Stomach (tissue), 9 donors: ENCODE data around the gene TRIM25. TPM values are rescaled to one million over a fixed set of nuclear protein-coding genes. Genes with fewer than 3 reads are reported as not detected.

Source experiments
- DNase-seq, 2 donors: peaks; one replicate each; pipeline versions ENCODE4 v3.0.0 to v3.0.0-alpha.2; 2013 to 2019
- H3K27ac ChIP-seq, 5 donors: fragments of 200-600 bp in 4 of 5; sonication (generic) in 4 of 5; one replicate each; pipeline ENCODE4 v1.5.1; 2013 to 2019; ENCODE audit warnings: mild to moderate bottlenecking in 1 of 5, moderate library complexity in 1 of 5
- H3K27me3 ChIP-seq, 3 donors: fragments of 200-600 bp; sonication (generic); one replicate each; pipeline ENCODE4 v1.5.1; 2017 to 2019; ENCODE audit warnings: mixed run types in 1 of 3
- H3K36me3 ChIP-seq, 4 donors: fragments of 200-600 bp; sonication (generic); 1 replicate in 3 of 4; 2 replicates in 1 of 4; pipeline ENCODE4 v1.5.1; 2016 to 2019
- H3K4me1 ChIP-seq, 4 donors: fragments of 200-600 bp; sonication (generic); one replicate each; pipeline ENCODE4 v1.5.1; 2016 to 2019
- H3K4me3 ChIP-seq, 4 donors: fragments of 200-600 bp; sonication (generic) in 3 of 4; one replicate each; pipeline ENCODE4 v1.5.1; 2016 to 2019; ENCODE audit warnings: mild to moderate bottlenecking in 1 of 4
- H3K9me3 ChIP-seq, 4 donors: fragments of 200-600 bp; sonication (generic); one replicate each; pipeline ENCODE4 v1.5.1; 2016 to 2019
- CTCF ChIP-seq, 7 experiments: fragments of 450-650 bp in 4 of 7; fragments of 200-600 bp in 3 of 7; sonication (generic) in 3 of 7; IDR thresholded peaks; one replicate each; pipeline ENCODE4 v1.5.1; 2016 to 2019; ENCODE audit warnings: antibody characterized with exemption in 7 of 7, control low read depth in 2 of 7, mild to moderate bottlenecking in 1 of 7
- EP300 ChIP-seq: sonication (generic); formaldehyde crosslinking; IDR thresholded peaks from one replicate; pipeline ENCODE4 v1.6.1; 2017; ENCODE audit warnings: antibody characterized with exemption
- POLR2A ChIP-seq, 4 donors: fragments of 450-650 bp; IDR thresholded peaks; one replicate each; pipeline ENCODE4 v1.6.1; 2016; ENCODE audit warnings: antibody characterized with exemption in 4 of 4, control low read depth in 2 of 4, mild to moderate bottlenecking in 1 of 4, moderate library complexity in 1 of 4
- POLR2AphosphoS5 ChIP-seq, 3 donors: sonication (generic); formaldehyde crosslinking; IDR thresholded peaks; one replicate each; pipeline ENCODE4 v1.6.1; 2016; ENCODE audit warnings: antibody characterized with exemption in 3 of 3
- WGBS, 5 donors: extraction: QIAGEN DNeasy Blood & Tissue Kit in 3 of 5; methylation state at CpG; one replicate each; pipeline versions ENCODE4 v1.1.5 to v1.1.7; 2013 to 2018; 5-methylcytosine and 5-hydroxymethylcytosine counted together
- intact Hi-C: fragments of 100-400 bp; cut with DNase I; formaldehyde crosslinking; loops from one replicate; pipeline ENCODE4 v1.15.1; 2023; ENCODE audit warnings: low total_unique reads
- polyA plus RNA-seq, 3 donors: library from polyadenylated mRNA; stranded (reverse); fragments of 200-250 nt; gene quantifications; one replicate each; pipeline ENCODE4 v1.2.3, GENCODE V29; 2013
- total RNA-seq, 5 donors: library from RNA; depleted of rRNA; stranded (reverse); fragments of >200 nt; gene quantifications; one replicate each; pipeline versions ENCODE4 v1.1.0 to v1.2.3, GENCODE V29; 2014 to 2016
- donor health status: healthy with polysubstance abuse.
- donor health status: Bipolar disorder and iron deficiency.
- donor health status: healthy.

Gene TRIM25
- total and polyA plus RNA-seq, 8 donors, result 7.2 to 657 (median 26.6) TPM

- WGBS, 5 donors, result 84 to 94% (median 84%) methylated on average over 6 to 16 of the region's 16 CpGs
- Histone ChIP-seq H3K27ac (no peak overlapping the region), H3K27me3 (no peaks in the 10 kb centered on the region), H3K36me3 (peaks cover 58 to 100% (median 98%) of the 10 kb centered on the region in 4 donors), H3K4me3 (no peak overlapping the region), H3K9me3 (peaks cover 0 to 14% (median 5%) of the 10 kb centered on the region in 4 donors), H3K4me1 (peaks cover 0 to 14% (median 2%) of the 10 kb centered on the region in 4 donors)
- peak; percentile 36 to 40 for DNase-seq
- intact Hi-C loops, result no loop called here
- TF ChIP-seq EP300 (no peak), CTCF (IDR thresholded peaks at IDR 0.05) (peak in 5 of 7 experiments; percentile 19 to 30 (median 28))
Observed at GRCh38 chr17:56891751-56892150, 22.1 kb downstream of the TRIM25 start.

- no peak for DNase-seq
- Histone ChIP-seq H3K27me3 (no peaks in the 10 kb centered on the region), H3K36me3 (peaks cover 53 to 100% (median 98%) of the 10 kb centered on the region in 4 donors), H3K9me3 (peaks cover 0 to 14% (median 5%) of the 10 kb centered on the region in 4 donors), H3K27ac (no peak overlapping the region), H3K4me3 (no peak overlapping the region), H3K4me1 (peaks cover 0 to 14% (median 5%) of the 10 kb centered on the region in 4 donors)
- WGBS, 5 donors, result 87 to 95% (median 91%) methylated on average over 7 of the region's 7 CpGs
- no peak for TF ChIP-seq POLR2AphosphoS5 (IDR thresholded peaks at IDR 0.05)
- TF ChIP-seq CTCF (IDR thresholded peaks at IDR 0.05), result no peak
- TF ChIP-seq POLR2A (IDR thresholded peaks at IDR 0.05), result no peak
- TF ChIP-seq EP300, result no peak
- intact Hi-C loops, result no loop called here
Observed at GRCh38 chr17:56890906-56891674, 22.8 kb downstream of the TRIM25 start.

GRCh38 chr17:56890390-56890789, 23.5 kb downstream of the TRIM25 start:
- no peak for DNase-seq
- intact Hi-C loops, result no loop called here
- Histone ChIP-seq H3K4me1 (peaks cover 0 to 16% (median 7%) of the 10 kb centered on the region in 4 donors), H3K27me3 (no peaks in the 10 kb centered on the region), H3K27ac (no peak overlapping the region), H3K36me3 (peaks cover 46 to 94% (median 92%) of the 10 kb centered on the region in 4 donors), H3K4me3 (no peak overlapping the region), H3K9me3 (peaks cover 0 to 14% (median 5%) of the 10 kb centered on the region in 4 donors)
- 94 to 100% (median 98%) methylated on average over 4 to 6 of the region's 6 CpGs for WGBS, 5 donors
- no peak for TF ChIP-seq EP300
- no peak for TF ChIP-seq CTCF (IDR thresholded peaks at IDR 0.05)
- TF ChIP-seq POLR2A (IDR thresholded peaks at IDR 0.05), result no peak
- no peak for TF ChIP-seq POLR2AphosphoS5 (IDR thresholded peaks at IDR 0.05)

GRCh38 chr17:56887552-56888467, 26.0 kb downstream of the TRIM25 start:
- Histone ChIP-seq H3K36me3 (peaks cover 22 to 68% (median 66%) of the 10 kb centered on the region in 4 donors), H3K27me3 (no peaks in the 10 kb centered on the region), H3K4me3 (no peak overlapping the region), H3K27ac (peak overlapping the region in 2 of 5 donors; percentile 36 to 72), H3K9me3 (peaks cover 0 to 14% (median 5%) of the 10 kb centered on the region in 4 donors), H3K4me1 (peaks cover 0 to 16% (median 7%) of the 10 kb centered on the region in 4 donors)
- intact Hi-C loops, result no loop called here
- peak in 1 of 2 donors; percentile 66 for DNase-seq
- TF ChIP-seq CTCF (IDR thresholded peaks at IDR 0.05) (no peak), POLR2AphosphoS5 (IDR thresholded peaks at IDR 0.05) (peak in 2 of 3 donors; percentile 24 to 64), POLR2A (IDR thresholded peaks at IDR 0.05) (no peak), EP300 (no peak)
- 94 to 99% (median 97%) methylated on average over 9 of the region's 9 CpGs for WGBS, 5 donors
